HG03039 (cell line): ENCODE results near the gene PRKAR2A.
"Not testable (repeated sequence)": the region's sequence is repeated elsewhere in the genome, so short reads cannot be mapped to it uniquely, and the experiment has no call there.

ENCODE experiments used
- ATAC-seq: cut with Tn5 transposase; IDR thresholded peaks from one replicate; pipeline ENCODE4 v1.9.1; 2021; ENCODE audit warnings: mild to moderate bottlenecking, moderate library complexity; ENCODE audit not compliant: unreplicated experiment

The PRKAR2A gene

DNA sequence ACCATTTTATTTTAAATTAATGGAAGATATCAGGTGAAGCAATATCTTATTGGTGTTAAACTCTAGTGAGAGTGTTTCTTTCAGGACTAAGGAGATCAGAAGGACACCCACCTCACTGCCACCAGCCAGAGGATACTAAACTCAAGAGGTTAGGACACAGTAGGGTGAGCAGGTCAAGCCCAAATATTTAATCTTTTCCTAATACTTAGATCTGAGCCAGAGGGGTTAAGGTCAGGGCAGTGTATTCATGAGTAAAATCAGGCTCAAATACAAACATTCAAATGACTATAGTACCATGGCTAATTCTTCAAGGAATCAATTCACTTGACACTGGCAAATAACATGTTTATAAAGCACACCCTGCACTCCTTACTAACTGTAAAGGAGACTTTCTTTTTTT lies 65.6 kb downstream of the PRKAR2A start:
- ATAC-seq: no peak

DNA sequence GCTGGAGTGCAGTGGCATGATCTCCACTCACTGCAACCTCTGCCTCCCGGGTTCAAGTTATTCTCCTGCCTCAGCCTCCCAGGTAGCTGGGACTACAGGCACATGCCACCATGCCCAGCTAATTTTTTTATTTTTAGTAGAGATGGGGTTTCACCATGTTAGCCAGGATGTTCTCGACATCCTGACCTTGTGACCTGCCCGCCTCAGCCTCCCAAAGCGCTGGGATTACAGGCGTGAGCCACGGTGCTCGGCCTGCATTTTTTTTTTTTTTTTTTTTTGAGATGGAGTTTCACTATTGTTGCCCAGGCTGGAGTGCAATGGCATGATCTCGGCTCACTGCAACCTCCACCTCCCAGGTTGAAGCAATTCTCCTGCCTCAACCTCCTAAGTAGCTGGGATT lies 69.1 kb downstream of the PRKAR2A start:
- not testable (repeated sequence) for ATAC-seq

DNA sequence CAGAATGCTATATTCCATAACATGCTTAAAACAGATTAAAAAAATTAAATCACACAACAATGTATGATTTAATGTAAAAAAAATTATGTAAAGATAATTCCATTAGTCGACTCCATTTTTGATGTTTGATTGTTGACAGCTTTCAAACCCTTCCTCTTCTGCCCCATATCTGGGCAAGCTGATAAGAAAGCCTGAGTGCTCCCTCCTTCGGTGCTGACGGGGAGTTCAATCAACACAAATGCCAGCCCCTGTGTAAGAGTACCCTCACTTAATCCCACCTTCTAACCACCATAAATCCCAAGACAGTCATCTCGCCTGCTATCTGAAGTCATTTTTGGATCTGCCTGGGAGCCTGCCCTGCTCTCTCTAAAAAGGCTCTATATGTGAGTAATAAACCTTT lies 70.8 kb downstream of the PRKAR2A start:
- ATAC-seq: no peak

DNA sequence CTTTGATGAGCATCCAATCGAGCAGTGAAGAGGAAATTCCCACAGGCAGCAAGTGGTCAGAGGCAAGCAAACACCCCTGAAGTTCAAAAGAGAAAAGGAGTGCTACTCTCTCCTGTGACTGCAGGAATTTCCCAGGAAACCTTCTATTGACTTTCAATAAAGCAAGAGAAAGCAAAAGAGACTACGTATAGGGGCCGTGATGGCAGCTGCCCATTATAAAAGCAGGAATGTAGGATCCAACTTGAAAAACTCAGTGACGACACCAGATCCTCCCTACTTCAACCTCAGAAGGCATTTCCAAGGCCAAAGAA lies 77.5 kb downstream of the PRKAR2A start:
- ATAC-seq: no peak

DNA sequence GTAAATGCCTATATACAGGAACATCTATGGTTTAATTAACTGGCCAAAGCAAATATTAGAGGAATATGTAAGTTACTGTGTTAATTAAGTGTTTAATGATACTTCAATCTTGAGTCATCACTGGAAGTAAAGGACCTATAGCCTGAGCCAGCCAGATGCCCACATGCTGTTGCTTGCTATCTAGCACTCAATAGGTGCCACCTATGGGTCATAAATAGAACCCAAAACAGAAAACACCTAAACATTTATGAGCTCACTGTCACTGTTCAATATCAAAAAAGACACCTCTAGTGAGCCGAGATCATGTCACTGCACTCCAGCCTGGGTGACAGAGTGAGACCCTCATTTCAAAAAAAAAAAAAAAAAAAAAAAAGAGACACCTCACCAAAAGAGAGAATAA lies 82.3 kb downstream of the PRKAR2A start:
- no peak for ATAC-seq

DNA sequence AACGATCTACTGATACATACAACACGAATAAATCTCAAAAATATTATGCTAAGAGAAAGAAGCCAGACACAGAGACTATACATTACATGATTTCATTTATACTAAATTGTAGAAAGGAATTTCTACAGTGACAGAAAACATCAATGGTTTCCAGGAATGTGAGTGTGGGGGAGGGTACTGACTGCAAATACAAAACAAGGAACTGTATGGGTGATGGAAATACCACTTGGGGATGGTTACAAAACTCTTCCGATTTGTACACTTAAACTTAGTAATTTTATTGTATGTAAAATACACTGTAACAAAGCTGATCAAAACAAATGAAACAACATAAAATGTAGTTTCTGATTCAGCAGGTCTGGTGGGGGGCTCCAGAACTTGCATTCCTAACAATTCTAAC lies 84.9 kb downstream of the PRKAR2A start:
- ATAC-seq: no peak

DNA sequence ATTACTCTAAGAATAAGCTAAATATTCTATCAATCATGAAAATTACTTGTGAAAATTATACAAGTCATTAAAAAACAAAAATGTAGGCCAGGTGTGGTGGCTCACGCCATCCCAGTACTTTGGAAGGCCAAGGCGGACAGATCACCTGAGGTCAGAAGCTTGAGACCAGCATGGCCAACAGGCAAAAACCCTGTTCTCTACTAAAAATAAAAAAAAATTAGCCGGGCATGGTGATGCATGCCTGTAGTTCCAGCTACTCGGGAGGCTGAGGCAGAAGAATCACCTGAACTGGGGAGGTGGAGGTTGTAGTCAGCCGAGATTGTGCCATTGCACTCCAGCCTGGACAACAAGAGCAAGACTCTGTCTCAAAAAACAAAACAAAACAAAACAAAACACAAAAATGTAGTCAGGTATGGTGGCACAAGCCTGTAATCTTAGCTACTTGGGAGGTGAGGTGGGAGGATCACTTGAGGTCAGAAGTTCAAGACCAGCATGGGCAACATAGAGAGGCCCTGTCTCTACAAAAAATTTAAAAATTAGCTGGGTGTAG lies 87.6 kb downstream of the PRKAR2A start:
- ATAC-seq: not testable (repeated sequence)

DNA sequence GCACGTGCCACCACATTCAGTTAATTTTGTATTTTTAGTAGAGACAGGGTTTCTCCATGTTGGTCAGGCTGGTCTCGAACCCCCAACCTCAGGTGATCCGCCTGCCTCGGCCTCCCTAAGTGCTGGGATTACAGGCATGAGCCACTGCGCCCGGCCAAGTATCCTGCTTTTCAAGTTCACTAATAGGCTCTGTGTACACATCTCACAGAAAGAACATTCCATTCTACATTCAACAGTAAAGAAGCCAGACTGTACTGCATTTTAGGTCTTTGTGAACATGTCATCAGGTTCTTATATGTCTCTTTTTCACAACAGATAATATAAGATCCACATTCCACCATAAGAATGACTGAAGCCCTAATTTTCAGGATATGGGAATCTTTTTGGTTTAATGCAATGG lies 88.1 kb downstream of the PRKAR2A start:
- not testable (repeated sequence) for ATAC-seq

DNA sequence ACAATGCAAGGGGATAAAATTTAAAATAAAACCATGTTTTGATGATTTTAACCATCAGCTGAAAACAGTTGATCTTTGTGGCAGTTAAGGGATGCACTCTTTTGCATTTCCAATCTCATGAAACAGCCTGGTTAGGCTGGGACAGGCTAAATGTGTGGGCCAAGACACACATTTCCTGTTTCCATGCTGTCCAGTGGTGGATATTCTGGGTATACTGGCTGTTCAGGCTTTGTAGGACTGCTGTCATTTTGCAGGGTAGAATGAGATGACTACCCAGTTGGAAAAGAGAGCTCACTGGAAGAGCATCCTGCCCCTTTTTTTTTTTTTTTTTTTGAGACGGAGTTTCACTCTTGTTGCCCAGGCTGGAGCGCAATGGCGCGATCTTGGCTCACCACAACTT lies 88.6 kb downstream of the PRKAR2A start:
- no peak for ATAC-seq

DNA sequence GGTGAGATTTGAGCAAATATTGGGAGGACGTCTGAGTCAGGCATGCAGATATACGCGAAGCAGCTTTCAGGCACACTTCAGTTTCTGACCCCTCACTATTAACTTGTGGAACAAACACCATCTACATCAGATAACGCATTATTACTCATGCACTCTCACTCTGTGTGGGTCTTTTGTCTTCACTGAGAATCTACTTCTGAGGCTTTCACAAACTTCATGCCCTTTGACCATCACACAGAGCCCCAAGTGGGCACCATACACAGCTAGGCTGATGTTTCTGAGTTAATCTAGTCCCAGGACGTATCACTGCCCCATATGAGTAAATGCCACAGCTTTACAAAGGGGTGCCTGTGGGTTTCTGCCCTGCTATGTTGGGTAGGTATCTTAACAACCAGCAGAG lies 91.0 kb downstream of the PRKAR2A start:
- ATAC-seq: no peak

DNA sequence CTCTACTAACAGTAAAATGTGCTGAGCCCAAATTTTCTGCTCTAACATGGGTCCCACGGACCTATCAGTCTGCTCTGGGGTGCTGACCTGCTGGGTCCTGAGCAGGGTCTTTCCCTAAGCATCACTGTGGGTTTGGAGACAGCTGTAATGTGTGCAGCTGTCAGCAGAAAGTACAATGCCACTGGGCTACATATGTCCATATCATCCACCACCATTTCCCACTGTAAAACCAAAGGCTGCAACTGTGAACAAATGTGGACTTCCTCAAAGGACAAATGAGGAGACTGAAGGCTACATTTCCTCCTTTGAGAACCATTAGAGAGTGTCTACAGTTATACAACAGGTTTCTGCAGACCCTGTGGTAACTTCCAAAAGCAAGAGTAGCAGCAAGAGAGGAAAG lies 96.8 kb downstream of the PRKAR2A start:
- no peak for ATAC-seq

DNA sequence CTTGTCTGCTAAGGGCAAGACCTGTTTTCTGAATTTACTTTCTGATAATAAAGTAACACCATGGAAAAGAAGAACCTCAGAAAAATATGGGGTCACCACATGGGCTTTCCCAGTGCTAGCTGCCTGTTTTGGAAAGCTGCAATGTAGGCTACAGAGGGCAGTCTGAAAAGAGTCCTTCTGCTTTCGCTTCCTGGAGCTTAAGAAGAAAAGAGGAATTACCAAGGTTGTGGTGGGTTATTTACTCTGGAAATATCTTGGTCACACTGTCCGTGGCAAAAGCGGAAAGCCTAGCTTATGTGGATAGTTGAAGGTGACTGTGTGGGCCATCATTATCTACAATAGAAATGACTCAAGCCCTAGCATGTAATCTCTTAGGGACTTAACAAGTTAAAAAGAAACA lies 98.9 kb downstream of the PRKAR2A start:
- ATAC-seq: no peak

DNA sequence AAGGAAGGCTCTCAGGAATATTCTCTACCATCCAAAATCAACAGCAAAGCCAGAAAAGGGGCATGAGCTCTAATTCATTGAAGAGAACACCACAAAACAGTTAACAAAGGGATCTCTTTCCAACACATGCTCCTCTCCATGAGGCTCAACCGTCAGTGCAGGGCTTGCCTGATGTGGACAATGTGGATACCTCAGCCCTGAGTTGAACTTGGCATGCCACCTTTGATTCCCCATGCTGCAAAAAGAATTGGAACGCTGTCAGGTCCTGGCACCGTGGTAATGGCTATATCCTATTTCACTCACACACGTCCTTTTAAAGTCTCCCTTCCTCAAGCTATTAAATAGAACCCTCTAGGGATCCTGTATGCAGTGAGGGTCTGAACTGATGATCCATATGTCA lies 100.0 kb downstream of the PRKAR2A start:
- ATAC-seq: no peak

DNA sequence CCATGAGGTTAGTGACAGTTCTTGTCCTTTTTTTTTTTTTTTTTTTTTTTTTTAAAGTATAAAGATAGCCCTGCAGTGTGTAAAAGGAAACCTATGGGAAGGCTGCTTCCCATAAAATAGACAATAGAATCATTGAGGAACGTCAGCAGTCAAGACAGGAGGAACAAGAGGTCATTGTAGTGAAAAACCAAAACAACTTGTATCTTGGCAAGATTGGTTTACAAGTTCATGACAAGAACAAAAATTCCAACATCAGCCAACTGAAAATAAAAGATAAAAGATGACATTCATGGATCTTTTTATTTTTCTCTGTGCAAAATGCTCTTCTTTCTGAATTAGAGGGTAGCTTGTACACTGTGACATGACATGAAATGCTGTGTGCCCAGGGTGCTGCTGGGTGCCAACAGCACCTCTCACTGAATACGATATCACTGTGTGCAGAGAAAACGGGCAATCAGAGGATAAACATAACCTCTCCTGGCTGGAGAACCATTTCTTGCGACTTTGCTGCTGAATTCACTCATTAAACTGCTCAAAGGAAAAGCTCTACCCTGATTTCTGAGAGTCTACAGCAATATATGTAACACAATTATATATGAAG lies 100.6 kb downstream of the PRKAR2A start:
- no peak for ATAC-seq

DNA sequence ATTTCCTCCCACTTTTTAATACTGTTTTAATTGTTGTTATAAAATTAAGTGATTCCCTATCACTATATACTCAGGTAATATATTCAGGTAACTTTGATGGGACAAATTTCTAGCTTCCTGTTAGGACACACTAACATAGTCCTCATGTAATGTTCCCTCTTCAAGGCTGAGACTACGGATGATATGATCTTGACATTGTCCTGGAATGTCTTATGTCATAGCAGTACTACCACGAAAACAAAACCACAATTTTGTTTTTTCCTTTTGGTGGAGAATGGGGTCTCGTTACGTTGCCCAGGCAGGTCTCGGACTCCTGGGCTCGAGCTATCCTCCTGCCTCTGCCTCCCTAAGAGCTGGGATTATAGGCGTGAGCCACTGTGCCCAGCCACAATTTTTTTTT lies 103.9 kb downstream of the PRKAR2A start:
- no peak for ATAC-seq

DNA sequence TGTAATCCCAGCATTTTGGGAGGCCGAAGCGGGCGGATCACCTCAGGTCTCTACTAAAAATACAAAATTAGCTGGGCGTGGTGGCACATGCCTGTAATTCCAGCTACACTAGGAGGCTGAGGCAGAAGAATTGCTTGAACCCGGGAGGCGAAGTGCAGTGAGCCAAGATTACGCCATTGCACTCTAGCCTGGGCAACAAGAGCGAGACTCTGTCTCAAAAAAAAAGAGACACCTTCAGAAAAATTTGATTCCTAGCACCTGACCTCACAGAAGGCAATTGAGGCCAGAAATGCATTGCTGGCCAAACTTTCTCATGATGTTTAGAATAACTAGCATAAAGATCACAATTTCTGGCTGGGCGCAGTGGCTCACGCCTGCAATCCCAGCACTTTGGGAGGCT lies 106.4 kb downstream of the PRKAR2A start:
- ATAC-seq: not testable (repeated sequence)

DNA sequence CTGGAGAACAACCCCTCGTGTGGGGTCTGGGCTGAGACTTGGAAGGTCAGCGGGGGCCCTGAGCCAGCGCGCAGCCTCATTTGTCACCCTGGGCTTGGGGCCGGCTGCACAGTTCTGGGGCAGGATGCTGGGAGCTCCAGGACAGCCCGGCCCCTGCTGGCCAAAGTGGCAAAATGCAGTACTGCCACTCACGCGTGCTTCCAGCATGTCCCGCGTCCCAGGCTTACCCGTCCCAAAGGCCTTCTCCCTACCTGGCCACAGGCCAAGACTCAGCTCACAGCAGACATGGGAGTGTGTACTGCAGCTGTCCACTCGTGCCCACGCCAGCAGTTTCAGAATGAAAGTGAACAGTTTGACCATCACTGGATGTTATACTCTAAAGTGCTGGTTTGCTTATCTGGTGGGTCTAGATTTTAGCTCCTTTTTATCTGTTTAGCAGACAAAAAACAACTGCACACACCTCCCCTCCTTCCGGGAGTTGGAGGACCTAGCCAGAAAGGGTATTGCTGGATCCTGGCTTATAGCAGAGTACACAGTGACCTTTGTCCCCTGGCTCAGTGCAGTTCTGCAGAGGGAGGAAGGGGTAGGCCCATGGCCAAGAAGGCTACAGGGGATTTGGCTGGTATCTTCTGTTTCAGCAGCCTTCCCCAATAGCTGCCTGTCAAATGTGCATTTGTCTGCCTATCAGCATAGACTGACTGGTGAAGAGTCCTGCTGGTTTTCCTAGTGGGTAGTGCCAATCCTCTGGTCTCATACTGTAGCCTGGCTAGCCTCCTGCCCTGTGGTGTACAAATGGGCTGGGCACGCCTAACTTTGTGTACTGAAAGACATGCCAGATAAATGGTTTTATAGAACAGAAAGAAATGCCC lies 107.5 kb downstream of the PRKAR2A start:
- no peak for ATAC-seq

DNA sequence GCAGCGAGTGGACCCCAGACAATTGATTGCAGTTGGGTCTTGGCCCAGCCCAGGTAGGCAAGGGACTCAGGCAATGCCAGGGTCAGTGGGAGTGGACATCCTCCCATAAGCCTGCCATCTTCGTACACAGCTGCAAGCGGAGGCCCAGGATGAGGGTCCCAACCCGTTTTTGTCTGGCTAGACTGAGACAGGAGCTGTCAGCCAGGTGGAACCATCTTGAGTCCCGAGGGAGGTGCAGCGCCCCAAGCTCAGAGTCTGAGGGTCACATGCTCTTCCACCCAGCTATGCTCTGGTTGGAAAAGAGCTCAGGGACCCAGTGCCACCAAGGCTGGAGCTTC lies 108.1 kb downstream of the PRKAR2A start:
- ATAC-seq: no peak

DNA sequence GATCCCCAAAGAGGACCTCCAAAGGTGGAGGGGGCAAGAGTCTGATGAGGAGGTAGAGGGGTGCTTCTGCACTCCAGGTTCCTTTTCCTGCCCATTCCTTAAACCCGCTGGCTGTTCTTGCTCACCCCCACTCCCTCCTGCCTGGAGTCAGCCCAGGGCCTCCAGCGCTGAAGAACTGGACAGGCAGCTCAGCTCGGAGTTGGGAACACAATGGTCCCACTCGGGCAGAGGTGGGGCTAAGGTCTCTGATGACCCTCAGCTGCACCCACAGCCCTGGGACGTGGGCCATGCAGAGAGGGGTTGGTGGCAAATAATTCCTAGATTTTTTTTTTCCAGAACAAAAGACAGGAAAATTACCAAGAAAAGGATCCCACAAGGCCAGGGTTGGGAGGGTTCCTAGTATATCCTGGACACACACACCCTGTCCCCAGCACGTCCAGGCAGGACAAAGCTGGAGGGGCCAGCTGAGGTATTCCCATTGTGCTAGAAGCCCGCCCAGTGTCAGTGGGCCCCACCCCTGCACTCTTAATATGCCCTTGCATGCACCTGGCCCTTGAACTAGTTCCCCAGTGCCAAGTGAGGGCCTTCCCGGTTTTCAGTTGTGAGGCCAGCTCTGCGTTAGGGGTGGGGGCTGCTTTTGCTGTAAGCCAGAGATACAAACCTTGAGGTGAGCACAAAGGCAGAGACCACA lies 108.6 kb downstream of the PRKAR2A start:
- no peak for ATAC-seq

DNA sequence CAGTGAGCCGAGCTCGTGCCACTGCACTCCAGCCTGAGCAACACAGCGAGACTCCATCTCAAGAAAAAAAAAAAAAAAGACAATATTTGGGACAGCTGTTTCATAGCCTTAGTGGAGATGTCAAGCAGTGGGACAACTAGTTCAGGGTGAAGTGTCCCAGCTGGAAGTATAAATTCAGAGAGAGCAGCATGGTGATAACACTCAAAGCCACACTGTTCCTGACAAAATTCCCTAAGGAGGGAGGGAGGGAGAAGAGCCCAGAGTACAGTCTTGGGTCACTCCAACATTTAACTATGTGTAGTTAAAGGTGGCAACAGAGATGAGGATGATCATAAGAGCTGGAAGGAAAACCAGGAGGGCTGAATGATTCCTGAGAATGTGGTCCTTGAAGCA lies 109.5 kb downstream of the PRKAR2A start:
- no peak for ATAC-seq

DNA sequence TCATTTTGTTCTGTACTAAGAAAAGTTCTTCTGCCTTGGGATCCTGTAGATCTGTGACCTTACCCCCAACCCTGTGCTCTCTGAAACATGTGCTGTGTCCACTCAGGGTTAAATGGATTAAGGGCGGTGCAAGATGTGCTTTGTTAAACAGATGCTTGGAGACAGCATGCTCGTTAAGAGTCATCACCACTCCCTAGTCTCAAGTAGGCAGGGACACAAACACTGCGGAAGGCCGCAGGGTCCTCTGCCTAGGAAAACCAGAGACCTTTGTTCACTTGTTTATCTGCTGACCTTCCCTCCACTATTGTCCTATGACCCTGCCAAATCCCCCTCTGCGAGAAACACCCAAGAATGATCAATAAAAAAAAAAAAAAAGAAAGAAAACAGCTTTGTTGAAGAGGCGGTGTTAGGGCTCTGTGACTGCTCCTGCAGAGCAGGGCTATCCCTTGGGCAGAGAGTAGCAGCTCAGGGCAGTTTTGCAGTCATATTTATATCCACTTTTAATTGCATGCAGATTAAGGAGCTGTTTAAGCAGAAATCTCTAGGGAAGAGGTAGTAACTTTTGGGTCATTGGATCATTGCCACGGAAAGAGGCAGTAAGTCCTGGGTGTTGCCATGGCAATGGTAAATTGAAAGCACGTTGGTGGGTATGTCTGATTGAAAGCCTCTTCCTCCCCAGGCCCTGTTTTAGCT lies 112.5 kb downstream of the PRKAR2A start:
- not testable (repeated sequence) for ATAC-seq
